Left cardiac atrium (tissue), 4 donors: ENCODE measurements around the gene ADGRB3. TPM values are rescaled to one million over a fixed set of nuclear protein-coding genes. Genes with fewer than 3 reads are reported as not detected.
A peak's percentile ranks its signal among the peaks of the same experiment; 100 is the strongest.
"Not testable (repeated sequence)": the region's sequence is repeated elsewhere in the genome, so short reads cannot be mapped to it uniquely, and the experiment has no call there.

Source experiments
- ATAC-seq, 2 donors: fragments of 200-7000 bp; cut with Tn5 transposase; one replicate each; pipeline ENCODE4 v1.9.1; 2020; ENCODE audit warnings: mild to moderate bottlenecking in 2 of 2, moderate library complexity in 2 of 2
- DNase-seq: peaks from one replicate; pipeline ENCODE4 v3.0.0-alpha.2; 2020
- intact Hi-C, 2 donors: fragments of 100-400 bp; cut with DNase I; formaldehyde crosslinking; loops; one replicate each; pipeline versions ENCODE4 v1.14.1 to v1.15.1; 2022 to 2023
- total RNA-seq, 2 donors: library from RNA; stranded (reverse); fragmentation: NEBNext Ultra II Directional; extraction: Animal tissue kit (Norgen Biotek cat#: 25700); gene quantifications; one replicate each; pipeline ENCODE4 v1.2.1, GENCODE V29; 2021
- donor health status: DM: no; HTN: yes; CAD: no.
- donor health status: DM: no; HTN: yes; CAD: no; lungs with severe emphysema.
- donor health status: DM: yes; HTN: yes; CAD: no.
- donor health status: Dilated cardiomyopathy.

ADGRB3 gene
- total RNA-seq, 2 donors from 2014 or later: 1.7 to 2.3 TPM

GRCh38 chr6:69044534-69044933 lies 409.5 kb downstream of the ADGRB3 start:
- DNase-seq: no peak
- ATAC-seq: no peak

GRCh38 chr6:69059413-69059812 lies 424.3 kb downstream of the ADGRB3 start:
- DNase-seq (no peak), ATAC-seq (no peak)
- intact Hi-C loops: no loop called here

More at GRCh38 chr6:69044534-69044933, 409.5 kb downstream of the ADGRB3 start:
- intact Hi-C loops: no loop called here

- DNase-seq (no peak), ATAC-seq (no peak)
- intact Hi-C loops: no loop called here
These were observed 426.0 kb downstream of the ADGRB3 start for GRCh38 chr6:69061066-69061465.

DNA sequence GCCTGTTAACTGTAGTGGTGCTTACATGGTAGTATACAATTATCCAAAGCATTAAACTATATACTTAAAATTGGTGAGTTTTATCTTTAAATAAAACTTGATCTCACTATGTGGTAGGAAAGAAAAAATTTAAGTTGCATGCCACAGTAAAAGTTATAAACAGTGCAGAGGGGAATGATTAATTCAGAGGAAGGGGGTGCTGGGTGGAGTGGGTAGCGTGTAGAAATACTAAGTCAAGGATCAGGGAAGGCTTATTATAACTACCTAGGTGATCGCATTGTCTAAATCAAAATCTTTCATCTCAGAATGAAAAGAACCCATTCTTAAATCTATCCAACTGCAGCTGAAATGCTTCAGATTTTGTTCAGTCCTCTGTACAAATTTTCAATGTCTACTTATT lies 428.3 kb downstream of the ADGRB3 start:
- DNase-seq: no peak
- ATAC-seq: no peak
- intact Hi-C loops: no loop called here

DNA sequence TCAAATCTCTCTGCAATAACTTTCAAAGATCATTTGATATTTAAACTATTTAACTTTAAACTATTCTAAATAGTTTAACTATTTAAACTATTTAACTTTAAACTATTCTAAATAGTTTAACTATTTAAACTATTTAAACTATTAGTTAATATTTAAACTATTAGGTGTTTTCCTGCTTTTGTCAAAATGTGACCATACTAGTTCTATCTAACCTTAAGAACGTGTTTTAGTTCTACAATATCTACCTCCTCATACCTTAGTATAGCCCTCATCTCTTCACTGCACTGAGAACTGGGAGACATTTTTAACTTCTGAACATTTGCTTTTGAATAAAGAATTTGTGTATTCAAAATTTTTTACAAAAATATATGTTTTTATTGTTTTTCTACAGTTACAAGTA lies 429.1 kb downstream of the ADGRB3 start:
- DNase-seq (no peak), ATAC-seq (no peak)
- intact Hi-C loops: no loop called here

GRCh38 chr6:69069881-69070280 lies 434.8 kb downstream of the ADGRB3 start:
- intact Hi-C loops: no loop called here

DNA sequence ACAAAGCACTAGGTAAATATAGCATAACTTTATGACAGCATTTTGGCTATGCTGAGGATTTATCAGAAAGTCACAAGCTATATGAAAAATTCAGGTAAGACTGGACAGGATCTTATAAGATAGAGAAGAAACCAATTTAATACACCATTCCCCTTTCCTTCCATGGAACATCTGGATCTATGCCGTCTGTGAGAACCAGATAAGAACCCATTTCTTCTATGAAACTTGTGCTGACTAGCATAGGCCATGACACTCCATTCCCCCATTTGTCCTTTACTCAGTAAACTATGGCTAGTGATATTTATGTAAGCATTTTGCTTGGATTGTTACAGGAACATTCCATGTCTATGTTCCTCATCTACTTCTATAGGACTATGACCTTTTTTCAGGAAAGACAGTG lies 437.7 kb downstream of the ADGRB3 start:
- ATAC-seq (no peak), DNase-seq (no peak)
- intact Hi-C loops: no loop called here

More at GRCh38 chr6:69069881-69070280, 434.8 kb downstream of the ADGRB3 start:
- no peak for ATAC-seq
- DNase-seq: no peak

GRCh38 chr6:69084746-69085335 lies 449.8 kb downstream of the ADGRB3 start:
- DNase-seq: no peak
- no peak for ATAC-seq
- intact Hi-C loops: no loop called here

DNA sequence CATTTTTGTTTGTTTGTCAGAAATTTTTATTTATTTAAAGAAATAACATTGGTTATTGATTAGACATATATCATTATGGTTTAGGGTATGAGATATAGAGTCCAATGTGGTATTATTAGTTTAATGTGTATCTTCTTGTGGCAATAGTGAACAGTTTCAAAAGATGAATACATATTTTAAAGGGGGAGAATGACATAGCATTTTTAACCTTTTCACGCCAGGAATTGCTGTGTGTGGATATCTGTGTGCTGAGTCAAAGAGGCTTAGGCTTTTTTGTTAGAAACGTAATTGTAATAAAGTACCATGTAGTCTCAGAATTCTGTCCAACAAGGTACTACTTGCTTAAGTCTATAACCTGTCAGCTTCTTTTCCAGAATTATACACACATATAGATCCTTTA lies 451.6 kb downstream of the ADGRB3 start:
- intact Hi-C loops: no loop called here
- no peak for DNase-seq
- ATAC-seq: no peak

- intact Hi-C loops: no loop called here
- ATAC-seq (peak in 1 of 2 donors; percentile 56), DNase-seq (no peak)
These were observed 454.5 kb downstream of the ADGRB3 start for GRCh38 chr6:69089539-69089938.

DNA sequence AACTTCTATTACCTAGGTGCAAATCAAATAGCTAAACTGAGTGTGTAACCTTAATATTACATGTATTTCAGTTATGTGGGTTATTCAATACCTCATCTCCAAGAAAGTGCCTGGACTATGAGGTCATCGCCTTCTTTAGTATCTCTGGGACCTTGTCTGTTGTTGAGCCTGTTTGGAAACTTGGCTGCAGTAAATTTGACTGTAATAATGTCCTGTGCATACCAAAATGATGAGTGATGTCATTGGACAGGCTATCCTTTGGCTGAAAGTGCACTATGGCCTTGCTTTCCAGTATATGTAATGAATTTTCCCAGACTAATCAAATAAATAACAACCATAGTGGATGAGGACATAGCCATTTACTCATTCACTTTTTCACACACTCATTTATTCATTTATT lies 455.1 kb downstream of the ADGRB3 start:
- ATAC-seq: peak in 1 of 2 donors; percentile 93
- intact Hi-C loops: no loop called here
- no peak for DNase-seq

DNA sequence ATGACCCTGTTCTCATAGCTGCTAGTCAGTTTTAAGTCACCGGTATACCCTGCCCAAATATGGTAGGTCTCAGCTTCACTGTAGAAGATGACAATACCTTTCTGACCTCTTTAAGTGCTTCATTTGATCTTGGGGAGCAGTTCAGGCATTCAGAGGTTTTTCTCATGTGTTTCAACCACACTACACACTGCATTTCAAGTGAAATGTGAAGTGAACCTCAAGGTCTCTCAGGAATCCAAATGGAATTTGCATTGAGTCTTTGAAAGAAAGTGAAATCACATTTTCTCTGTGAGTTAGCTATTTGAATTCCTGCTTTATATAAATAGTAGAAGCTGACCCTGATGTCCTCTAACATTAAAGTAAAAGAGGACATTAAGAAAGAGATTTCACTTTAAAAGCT lies 461.6 kb downstream of the ADGRB3 start:
- ATAC-seq (no peak), DNase-seq (no peak)
- intact Hi-C loops: no loop called here

DNA sequence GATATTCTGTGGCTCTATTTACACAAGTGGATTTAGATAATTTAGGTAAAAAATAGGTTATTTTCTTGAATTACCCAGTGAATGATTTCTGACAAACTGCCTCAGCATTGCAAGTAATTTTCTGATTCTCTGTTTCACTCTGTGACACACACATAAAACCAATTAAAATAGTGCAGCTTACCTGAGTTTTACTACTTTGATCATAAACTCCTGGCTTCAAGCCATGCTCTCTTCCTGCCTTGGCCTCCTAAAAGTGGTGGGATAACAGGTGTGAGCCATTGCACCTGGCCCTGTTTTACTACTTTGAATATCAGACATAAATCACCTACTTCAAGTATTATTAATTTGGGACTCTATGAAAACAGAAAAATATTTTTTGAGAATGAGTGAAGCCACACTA lies 462.9 kb downstream of the ADGRB3 start:
- ATAC-seq (no peak), DNase-seq (no peak)
- intact Hi-C loops: no loop called here

- intact Hi-C loops: no loop called here
- DNase-seq: no peak
- ATAC-seq: no peak
These were observed 463.8 kb downstream of the ADGRB3 start for GRCh38 chr6:69098910-69099309.

- ATAC-seq (no peak), DNase-seq (no peak)
- intact Hi-C loops: no loop called here
These were observed 465.7 kb downstream of the ADGRB3 start for GRCh38 chr6:69100772-69101171.

GRCh38 chr6:69102416-69102815 lies 467.3 kb downstream of the ADGRB3 start:
- ATAC-seq: no peak
- intact Hi-C loops: no loop called here
- no peak for DNase-seq

GRCh38 chr6:69105288-69105687 lies 470.2 kb downstream of the ADGRB3 start:
- no peak for ATAC-seq
- intact Hi-C loops: no loop called here
- DNase-seq: no peak

GRCh38 chr6:69106511-69106910 lies 471.4 kb downstream of the ADGRB3 start:
- no peak for ATAC-seq
- intact Hi-C loops: no loop called here

DNA sequence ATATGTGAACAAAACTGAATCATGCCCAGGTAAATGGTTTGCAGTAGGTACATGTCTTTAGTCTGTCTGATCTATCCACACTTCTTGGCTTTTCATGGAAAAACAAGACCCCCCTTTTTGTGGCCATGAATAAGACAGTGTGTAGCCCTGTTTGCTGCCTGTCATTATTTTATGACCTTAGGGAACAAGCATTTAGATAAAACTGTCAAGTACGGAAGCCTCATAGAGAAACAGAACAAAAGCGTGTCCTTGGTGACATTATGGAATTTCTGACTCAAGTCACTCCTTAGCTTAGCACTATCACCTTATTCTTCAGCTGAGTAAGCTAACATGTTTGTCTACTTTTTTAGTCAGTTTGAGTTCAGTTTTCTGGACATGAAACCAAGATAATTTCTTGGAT lies 476.2 kb downstream of the ADGRB3 start:
- DNase-seq (no peak), ATAC-seq (no peak)
- intact Hi-C loops: no loop called here

More at GRCh38 chr6:69106511-69106910, 471.4 kb downstream of the ADGRB3 start:
- DNase-seq: no peak

DNA sequence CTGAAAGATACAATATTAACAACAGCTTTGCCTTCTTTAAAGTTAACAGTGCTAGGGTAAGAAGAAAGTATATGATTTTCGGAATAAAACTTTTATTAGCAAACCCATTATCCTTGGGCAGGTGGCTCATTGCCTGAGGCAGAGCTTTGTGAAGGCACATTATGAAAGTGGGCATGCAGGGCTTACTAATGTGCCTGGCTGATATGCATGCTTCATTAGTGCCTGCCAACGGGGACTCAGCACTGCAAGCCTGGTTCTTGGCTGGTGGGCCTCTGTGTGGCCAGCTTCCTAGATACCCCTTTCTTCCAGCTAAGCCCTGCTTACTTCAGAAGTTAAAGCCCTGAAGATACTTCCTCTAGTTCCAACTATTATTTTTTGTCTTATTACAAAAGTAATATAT lies 481.6 kb downstream of the ADGRB3 start:
- DNase-seq (no peak), ATAC-seq (no peak)
- intact Hi-C loops: no loop called here

DNA sequence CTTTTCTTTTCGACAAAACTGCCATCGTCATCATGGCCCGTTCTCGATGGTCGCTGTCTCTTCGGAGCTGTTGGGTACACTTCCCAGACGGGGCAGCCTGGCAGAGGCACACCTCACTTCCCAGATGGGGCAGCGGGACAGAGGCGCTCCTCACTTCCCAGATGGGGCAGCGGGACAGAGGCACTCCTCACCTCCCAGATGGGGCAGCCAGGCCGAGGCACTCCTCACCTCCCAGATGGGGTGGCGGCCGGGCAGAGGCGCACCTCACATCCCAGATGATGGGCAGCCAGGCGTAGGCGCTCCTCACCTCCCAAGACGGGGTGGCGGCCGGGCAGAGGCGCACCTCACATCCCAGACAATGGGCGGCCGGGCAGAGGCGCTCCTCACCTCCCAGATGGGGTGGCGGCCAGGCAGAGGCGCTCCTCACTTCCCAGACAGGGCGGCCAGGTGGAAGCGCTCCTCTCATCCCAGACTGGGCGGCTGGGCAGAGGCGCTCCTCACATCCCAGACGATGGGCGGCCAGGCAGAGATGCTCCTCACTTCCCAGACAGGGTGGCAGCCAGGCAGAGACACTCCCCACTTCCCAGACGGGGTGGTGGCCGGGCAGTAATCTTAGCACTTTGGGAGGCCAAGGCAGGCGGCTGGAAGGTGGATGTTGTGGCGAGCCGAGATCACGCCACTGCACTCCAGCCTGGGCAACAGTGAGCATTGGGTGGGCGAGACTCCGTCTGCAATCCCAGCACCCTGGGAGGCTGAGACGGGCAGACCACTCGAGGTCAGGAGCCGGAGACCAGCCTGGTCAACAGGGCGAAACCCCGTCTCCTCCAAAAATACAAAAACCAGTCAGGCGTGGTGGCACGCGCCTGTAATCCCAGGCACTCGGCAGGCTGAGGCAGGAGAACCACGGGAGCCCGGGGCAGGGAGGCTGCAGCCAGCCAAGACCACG lies 486.7 kb downstream of the ADGRB3 start:
- ATAC-seq, DNase-seq, intact Hi-C loops: not testable (repeated sequence)
